HepG2 (cell line): ENCODE measurements around the gene CTSW. TPM values are rescaled to one million over a fixed set of nuclear protein-coding genes. Genes with fewer than 3 reads are reported as not detected.
A peak's percentile ranks its signal among the peaks of the same experiment; 100 is the strongest.

Experiments
- AGO1 ChIP-seq: fragments of 200-400 bp; formaldehyde crosslinking; IDR thresholded peaks from 2 replicates; pipeline ENCODE4 v1.6.1; 2017; ENCODE audit warnings: mild to moderate bottlenecking, low read depth, low read length, moderate library complexity; ENCODE audit not compliant: poor library complexity, severe bottlenecking
- AGO2 ChIP-seq: fragments of 200-400 bp; formaldehyde crosslinking; optimal IDR thresholded peaks from 2 replicates; pipeline ENCODE3; 2017; ENCODE audit warnings: mild to moderate bottlenecking, low read depth, low read length, moderate library complexity
- ARID5B ChIP-seq: IDR thresholded peaks from 2 replicates; pipeline ENCODE4 v1.4.0; 2020; ENCODE audit warnings: mild to moderate bottlenecking, missing genetic modification reagents
- BHLHE40 ChIP-seq: IDR thresholded peaks from 2 replicates; pipeline ENCODE4 v1.6.1; 2011; ENCODE audit warnings: low read length, improper control_type of control experiment
- EP300 ChIP-seq, 3 experiments: sonication (generic) in 1 of 3; formaldehyde crosslinking in 1 of 3; IDR thresholded peaks; 2 replicates each; pipeline versions ENCODE4 v1.5.1 to v1.6.1; 2011 to 2020; ENCODE audit warnings: low read depth in 2 of 3, low read length in 2 of 3, borderline replicate concordance in 1 of 3, improper control_type of control experiment in 1 of 3, mild to moderate bottlenecking in 1 of 3, missing genetic modification reagents in 1 of 3, moderate library complexity in 1 of 3
- ESRRA ChIP-seq: sonication (generic); formaldehyde crosslinking; IDR thresholded peaks from 2 replicates; pipeline ENCODE4 v1.5.1; 2020; ENCODE audit warnings: mild to moderate bottlenecking, low read depth, missing genetic modification reagents
- GATAD2A ChIP-seq: IDR thresholded peaks from 2 replicates; pipeline ENCODE4 v1.6.1; 2016
- JUN ChIP-seq: sonication (generic); formaldehyde crosslinking; IDR thresholded peaks from 2 replicates; pipeline ENCODE4 v1.4.0; 2020; ENCODE audit warnings: mild to moderate bottlenecking, missing genetic modification reagents
- KAT8 ChIP-seq: IDR thresholded peaks from 2 replicates; pipeline ENCODE4 v1.6.1; 2016; ENCODE audit warnings: missing genetic modification reagents, missing compliant biosample characterization
- NFE2L2 ChIP-seq: fragments of 150-350 bp; IDR thresholded peaks from 2 replicates; pipeline ENCODE4 v1.6.1; 2014; ENCODE audit warnings: low read length
- PHB2 ChIP-seq: fragments of 450-650 bp; IDR thresholded peaks from 2 replicates; pipeline ENCODE4 v1.6.1; 2018; ENCODE audit not compliant: partially characterized antibody
- RARA ChIP-seq: IDR thresholded peaks from 2 replicates; pipeline ENCODE4 v1.6.1; 2016; ENCODE audit warnings: missing genetic modification reagents, missing compliant biosample characterization
- RXRB ChIP-seq: IDR thresholded peaks from 2 replicates; pipeline ENCODE4 v1.6.1; 2016; ENCODE audit warnings: borderline replicate concordance, missing genetic modification reagents, missing compliant biosample characterization
- TRAFD1 ChIP-seq: sonication (generic); formaldehyde crosslinking; IDR thresholded peaks from 2 replicates; pipeline ENCODE4 v1.5.1; 2020; ENCODE audit warnings: missing genetic modification reagents, mild to moderate bottlenecking, borderline replicate concordance
- ZBTB38 ChIP-seq: sonication (generic); formaldehyde crosslinking; IDR thresholded peaks from 2 replicates; pipeline ENCODE4 v1.5.1; 2020; ENCODE audit warnings: mild to moderate bottlenecking, missing genetic modification reagents
- ZBTB42 ChIP-seq: sonication (generic); formaldehyde crosslinking; IDR thresholded peaks from 2 replicates; pipeline ENCODE4 v1.5.0; 2020; ENCODE audit warnings: mild to moderate bottlenecking, missing genetic modification reagents
- ZFY ChIP-seq: sonication (generic); formaldehyde crosslinking; IDR thresholded peaks from 2 replicates; pipeline ENCODE4 v1.4.0; 2020; ENCODE audit warnings: missing genetic modification reagents
- polyA plus RNA-seq, 8 experiments: library from polyadenylated mRNA; depleted of rRNA in 3 of 8; stranded (reverse) in 7 of 8; unstranded in 1 of 8; fragments of >200 nt; fragmentation: Illumina TruSeq in 4 of 8; extraction: Trizol in 4 of 8; gene quantifications; 2 replicates each; pipeline versions ENCODE4 v1.2.1 to v1.2.3, GENCODE V29; 2011 to 2016; ENCODE audit warnings: low read depth in 4 of 8, missing spikeins in 1 of 8, mixed read lengths in 1 of 8; ENCODE audit not compliant: insufficient read depth in 1 of 8
- total RNA-seq, 5 experiments: library from RNA; depleted of rRNA; stranded (reverse); fragments of >200 nt; fragmentation: Illumina TruSeq; extraction: Trizol; gene quantifications; 2 replicates each; pipeline ENCODE4 v1.2.3, GENCODE V29; 2016; ENCODE audit warnings: low read depth in 1 of 5
- TF ChIP-seq, protein P1 (sequence below), 2 experiments: sonication (generic) in 1 of 2; formaldehyde crosslinking in 1 of 2; IDR thresholded peaks; 2 replicates each; pipeline versions ENCODE4 v1.6.1 to v1.9.0; 2014 to 2022; ENCODE audit warnings: antibody characterized with exemption in 1 of 2, borderline replicate concordance in 1 of 2, inconsistent platforms in 1 of 2, low read depth in 1 of 2, missing genetic modification reagents in 1 of 2

The CTSW gene
- total and polyA plus RNA-seq, 2 of the 13 experiments (the other 11 are each of a cell fraction or from before 2014, with no cell fraction given): 0.09 TPM; not detected in 1

DNA sequence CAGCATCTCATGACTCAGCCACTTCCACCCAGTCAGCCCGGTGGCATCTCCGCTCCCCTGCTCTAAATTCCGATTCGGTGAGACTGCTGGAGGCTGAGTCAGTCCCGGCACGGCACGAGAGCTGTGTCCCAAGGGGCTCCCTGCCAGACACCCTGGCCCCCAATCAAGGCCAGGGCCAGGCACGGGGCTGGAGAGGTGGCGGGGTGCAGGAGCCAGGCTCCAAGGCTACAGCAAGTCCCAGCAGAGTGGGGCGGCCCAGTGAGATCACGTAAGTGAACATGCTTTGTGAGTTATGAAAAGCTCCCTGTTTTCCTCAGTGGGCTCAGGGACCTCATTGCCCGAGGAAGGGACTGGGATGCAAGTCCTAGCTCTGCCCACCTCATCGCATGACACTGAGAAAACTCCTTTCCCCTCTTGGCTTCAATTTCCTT lies 36.2 kb downstream of the CTSW start (continued):
- TF ChIP-seq ARID5B (CRISPR knock-in tag): peak; percentile 60
- TF ChIP-seq EP300 (IDR thresholded peaks at IDR 0.05; ENCODE audit: low read depth in 2 of 2, low read length in 2 of 2): peak in 1 of 2 experiments; percentile 28; a peak in 1 of 4 replicates
- peak; percentile 41; the same call in 1 of the 2 replicates for TF ChIP-seq EP300 (CRISPR knock-in tag; IDR thresholded peaks at IDR 0.05; ENCODE audit: borderline replicate concordance)
- peak; percentile 6; the same call in 1 of the 2 replicates for TF ChIP-seq ZFY (CRISPR knock-in tag)
- peak; percentile 59 for TF ChIP-seq RARA
- TF ChIP-seq PHB2: no peak
- TF ChIP-seq ESRRA (CRISPR knock-in tag): no peak
- peak; percentile 93 for TF ChIP-seq AGO2
- 0 out of 2 replicates have a peak, but pooled peaks have one; percentile 50 for TF ChIP-seq JUN
- TF ChIP-seq ZBTB38 (CRISPR knock-in tag): 0 out of 2 replicates have a peak, but pooled peaks have one; percentile 20
- TF ChIP-seq ZBTB42 (CRISPR knock-in tag): no peak
- TF ChIP-seq KAT8 (CRISPR knock-in tag): 0 out of 2 replicates have a peak, but pooled peaks have one; percentile 41
- peak; percentile 25; the same call in 1 of the 2 replicates for TF ChIP-seq RXRB
- peak; percentile 95 for TF ChIP-seq BHLHE40
- TF ChIP-seq NFE2L2: peak; percentile 59
- peak; percentile 87 for TF ChIP-seq AGO1
- TF ChIP-seq GATAD2A (CRISPR knock-in tag): 0 out of 2 replicates have a peak, but pooled peaks have one; percentile 17
- TF ChIP-seq TRAFD1 (CRISPR knock-in tag): no peak
- TF ChIP-seq, protein P1, sequence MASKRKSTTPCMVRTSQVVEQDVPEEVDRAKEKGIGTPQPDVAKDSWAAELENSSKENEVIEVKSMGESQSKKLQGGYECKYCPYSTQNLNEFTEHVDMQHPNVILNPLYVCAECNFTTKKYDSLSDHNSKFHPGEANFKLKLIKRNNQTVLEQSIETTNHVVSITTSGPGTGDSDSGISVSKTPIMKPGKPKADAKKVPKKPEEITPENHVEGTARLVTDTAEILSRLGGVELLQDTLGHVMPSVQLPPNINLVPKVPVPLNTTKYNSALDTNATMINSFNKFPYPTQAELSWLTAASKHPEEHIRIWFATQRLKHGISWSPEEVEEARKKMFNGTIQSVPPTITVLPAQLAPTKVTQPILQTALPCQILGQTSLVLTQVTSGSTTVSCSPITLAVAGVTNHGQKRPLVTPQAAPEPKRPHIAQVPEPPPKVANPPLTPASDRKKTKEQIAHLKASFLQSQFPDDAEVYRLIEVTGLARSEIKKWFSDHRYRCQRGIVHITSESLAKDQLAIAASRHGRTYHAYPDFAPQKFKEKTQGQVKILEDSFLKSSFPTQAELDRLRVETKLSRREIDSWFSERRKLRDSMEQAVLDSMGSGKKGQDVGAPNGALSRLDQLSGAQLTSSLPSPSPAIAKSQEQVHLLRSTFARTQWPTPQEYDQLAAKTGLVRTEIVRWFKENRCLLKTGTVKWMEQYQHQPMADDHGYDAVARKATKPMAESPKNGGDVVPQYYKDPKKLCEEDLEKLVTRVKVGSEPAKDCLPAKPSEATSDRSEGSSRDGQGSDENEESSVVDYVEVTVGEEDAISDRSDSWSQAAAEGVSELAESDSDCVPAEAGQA (IDR thresholded peaks at IDR 0.05; ENCODE audit: low read depth): no peak
- TF ChIP-seq, protein P1 (CRISPR knock-in tag; IDR thresholded peaks at IDR 0.05; ENCODE audit: borderline replicate concordance): no peak
- TF ChIP-seq, all 625 proteins: peak for 40
